Measurements from ENCODE around the gene CYB5A. TPM values are rescaled to one million over a fixed set of nuclear protein-coding genes. Genes with fewer than 3 reads are reported as not detected.

The CYB5A gene
- total RNA-seq, 1 donor from 2014 or later, result 213 TPM

GRCh38 chr18:74278058-74278457, 13.7 kb downstream of the CYB5A start:
- Mint-ChIP-seq H3K4me3 (ENCODE audit: low read depth) (no peak overlapping the region), H3K27ac (no peak overlapping the region), H3K27me3 (no peaks in the 10 kb centered on the region), H3K36me3 (ENCODE audit: insufficient read depth) (peaks cover 13% of the 10 kb centered on the region), H3K9me3 (ENCODE audit: low read depth) (no peaks in the 10 kb centered on the region), H3K4me1 (ENCODE audit: low read depth) (peaks cover 70% of the 10 kb centered on the region)
- TF ChIP-seq, protein P1, sequence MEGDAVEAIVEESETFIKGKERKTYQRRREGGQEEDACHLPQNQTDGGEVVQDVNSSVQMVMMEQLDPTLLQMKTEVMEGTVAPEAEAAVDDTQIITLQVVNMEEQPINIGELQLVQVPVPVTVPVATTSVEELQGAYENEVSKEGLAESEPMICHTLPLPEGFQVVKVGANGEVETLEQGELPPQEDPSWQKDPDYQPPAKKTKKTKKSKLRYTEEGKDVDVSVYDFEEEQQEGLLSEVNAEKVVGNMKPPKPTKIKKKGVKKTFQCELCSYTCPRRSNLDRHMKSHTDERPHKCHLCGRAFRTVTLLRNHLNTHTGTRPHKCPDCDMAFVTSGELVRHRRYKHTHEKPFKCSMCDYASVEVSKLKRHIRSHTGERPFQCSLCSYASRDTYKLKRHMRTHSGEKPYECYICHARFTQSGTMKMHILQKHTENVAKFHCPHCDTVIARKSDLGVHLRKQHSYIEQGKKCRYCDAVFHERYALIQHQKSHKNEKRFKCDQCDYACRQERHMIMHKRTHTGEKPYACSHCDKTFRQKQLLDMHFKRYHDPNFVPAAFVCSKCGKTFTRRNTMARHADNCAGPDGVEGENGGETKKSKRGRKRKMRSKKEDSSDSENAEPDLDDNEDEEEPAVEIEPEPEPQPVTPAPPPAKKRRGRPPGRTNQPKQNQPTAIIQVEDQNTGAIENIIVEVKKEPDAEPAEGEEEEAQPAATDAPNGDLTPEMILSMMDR (IDR thresholded peaks at IDR 0.05; ENCODE audit: unreplicated experiment), result no peak
- DNase-seq (ENCODE audit: low spot score, unreplicated experiment), result no peak

DNA sequence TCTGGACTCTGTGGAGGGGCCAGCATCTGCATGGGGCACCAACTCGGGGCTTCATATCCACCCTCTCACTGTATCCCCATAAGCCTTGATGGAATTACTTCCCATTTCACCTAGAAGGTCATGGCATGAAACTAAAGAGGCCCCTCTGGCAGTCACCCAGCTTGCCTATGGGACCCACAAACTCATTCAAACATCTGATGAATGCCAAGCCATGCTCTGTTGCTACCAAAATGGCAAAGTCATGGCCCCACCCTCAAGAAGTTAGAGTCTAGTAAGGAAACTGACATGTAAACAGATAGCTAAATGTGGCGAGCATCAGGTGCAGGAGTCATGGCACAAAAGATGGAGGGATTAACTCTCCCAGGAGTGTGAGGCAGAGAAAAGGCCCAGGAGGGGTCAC, 14.5 kb downstream of the CYB5A start:
- Mint-ChIP-seq H3K27me3 (no peaks in the 10 kb centered on the region), H3K4me3 (ENCODE audit: low read depth) (no peak overlapping the region), H3K9me3 (ENCODE audit: low read depth) (no peaks in the 10 kb centered on the region), H3K27ac (no peak overlapping the region), H3K4me1 (ENCODE audit: low read depth) (peaks cover 66% of the 10 kb centered on the region), H3K36me3 (ENCODE audit: insufficient read depth) (peaks cover 15% of the 10 kb centered on the region)
- no peak for DNase-seq (ENCODE audit: low spot score, unreplicated experiment)
- TF ChIP-seq, protein P1 (IDR thresholded peaks at IDR 0.05; ENCODE audit: unreplicated experiment), result no peak

GRCh38 chr18:74276609-74277008, 15.2 kb downstream of the CYB5A start:
- Mint-ChIP-seq H3K27me3 (no peaks in the 10 kb centered on the region), H3K27ac (peak overlapping the region; percentile 50), H3K36me3 (ENCODE audit: insufficient read depth) (peaks cover 15% of the 10 kb centered on the region), H3K4me1 (ENCODE audit: low read depth) (peaks cover 61% of the 10 kb centered on the region), H3K9me3 (ENCODE audit: low read depth) (no peaks in the 10 kb centered on the region), H3K4me3 (ENCODE audit: low read depth) (no peak overlapping the region)
- TF ChIP-seq, protein P1 (IDR thresholded peaks at IDR 0.05; ENCODE audit: unreplicated experiment), result no peak
- DNase-seq (ENCODE audit: low spot score, unreplicated experiment), result no peak

DNA sequence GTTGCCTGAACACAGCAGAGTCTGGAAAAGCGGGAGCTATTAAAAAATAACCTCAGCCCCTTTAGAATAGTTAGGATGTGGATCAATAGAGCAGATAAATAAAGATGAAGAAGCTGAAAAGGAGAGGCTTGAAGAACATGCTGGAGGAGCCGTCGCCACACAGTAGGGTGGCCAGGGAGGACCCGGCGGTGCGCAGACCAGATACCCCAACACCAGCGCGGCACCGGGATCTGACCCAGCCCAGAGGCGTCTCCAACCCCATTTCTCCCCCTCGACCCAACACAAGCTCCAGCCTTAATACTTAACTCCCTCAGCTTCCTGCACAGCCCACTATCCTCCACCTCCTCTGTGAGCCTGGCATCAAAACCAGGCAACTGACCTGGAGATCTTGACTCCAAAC, 16.0 kb downstream of the CYB5A start:
- Mint-ChIP-seq H3K4me3 (ENCODE audit: low read depth) (no peak overlapping the region), H3K36me3 (ENCODE audit: insufficient read depth) (peaks cover 15% of the 10 kb centered on the region), H3K4me1 (ENCODE audit: low read depth) (peaks cover 52% of the 10 kb centered on the region), H3K27ac (peak overlapping the region; percentile 9), H3K27me3 (no peaks in the 10 kb centered on the region), H3K9me3 (ENCODE audit: low read depth) (no peaks in the 10 kb centered on the region)
- DNase-seq (ENCODE audit: low spot score, unreplicated experiment), result no peak
- TF ChIP-seq, protein P1 (IDR thresholded peaks at IDR 0.05; ENCODE audit: unreplicated experiment), result no peak

GRCh38 chr18:74274700-74275099, 17.1 kb downstream of the CYB5A start:
- DNase-seq (ENCODE audit: low spot score, unreplicated experiment), result no peak
- Mint-ChIP-seq H3K4me3 (ENCODE audit: low read depth) (no peak overlapping the region), H3K9me3 (ENCODE audit: low read depth) (no peaks in the 10 kb centered on the region), H3K36me3 (ENCODE audit: insufficient read depth) (peaks cover 15% of the 10 kb centered on the region), H3K27ac (no peak overlapping the region), H3K27me3 (no peaks in the 10 kb centered on the region), H3K4me1 (ENCODE audit: low read depth) (peaks cover 48% of the 10 kb centered on the region)
- TF ChIP-seq, protein P1 (IDR thresholded peaks at IDR 0.05; ENCODE audit: unreplicated experiment), result no peak
